H9 (cell line): Measurements from ENCODE around the gene MARVELD1. TPM values are rescaled to one million over a fixed set of nuclear protein-coding genes. Genes with fewer than 3 reads are reported as not detected.

ENCODE experiments used
- DNase-seq: peaks from one replicate; pipeline ENCODE4 v3.0.0-alpha.2; 2017
- H2AFZ ChIP-seq: one replicate; pipeline ENCODE4 v1.6.1; 2013; ENCODE audit warnings: mild to moderate bottlenecking, low read length, control low read depth, moderate library complexity
- H2AK5ac ChIP-seq: 2 replicates; pipeline ENCODE4 v1.6.1; 2013; ENCODE audit warnings: low read length, control low read depth, mixed read lengths; ENCODE audit not compliant: insufficient read length
- H2BK120ac ChIP-seq: one replicate; pipeline ENCODE4 v1.6.1; 2013; ENCODE audit warnings: low read depth, mild to moderate bottlenecking, low read length, control low read depth, inconsistent platforms; ENCODE audit not compliant: poor library complexity, severe bottlenecking
- H2BK12ac ChIP-seq: 2 replicates; pipeline ENCODE4 v1.6.1; 2013; ENCODE audit warnings: low read length, control low read depth, mixed read lengths, low read depth; ENCODE audit not compliant: insufficient read length
- H2BK15ac ChIP-seq: 2 replicates; pipeline ENCODE4 v1.6.1; 2013; ENCODE audit warnings: low read depth, low read length, control low read depth
- H2BK20ac ChIP-seq: one replicate; pipeline ENCODE4 v1.6.1; 2013; ENCODE audit warnings: low read depth, mild to moderate bottlenecking, low read length, control low read depth, inconsistent platforms; ENCODE audit not compliant: poor library complexity, severe bottlenecking
- H2BK5ac ChIP-seq: 2 replicates; pipeline ENCODE4 v1.6.1; 2013; ENCODE audit warnings: low read length, control low read depth, mixed read lengths; ENCODE audit not compliant: insufficient read length
- H3K14ac ChIP-seq: 2 replicates; pipeline ENCODE4 v1.6.1; 2013; ENCODE audit warnings: low read length, control low read depth; ENCODE audit not compliant: insufficient read depth
- H3K18ac ChIP-seq: 2 replicates; pipeline ENCODE4 v1.6.1; 2013; ENCODE audit warnings: low read depth, mild to moderate bottlenecking, mixed read lengths, low read length, control low read depth; ENCODE audit not compliant: insufficient read length
- H3K23ac ChIP-seq: 2 replicates; pipeline ENCODE4 v1.6.1; 2013; ENCODE audit warnings: low read length, control low read depth, mixed read lengths, low read depth; ENCODE audit not compliant: insufficient read length
- H3K23me2 ChIP-seq: 2 replicates; pipeline ENCODE4 v1.6.1; 2013; ENCODE audit warnings: low read depth, mild to moderate bottlenecking, mixed read lengths, low read length, control low read depth; ENCODE audit not compliant: insufficient read length, poor library complexity, severe bottlenecking
- H3K27ac ChIP-seq: 2 replicates; pipeline ENCODE4 v1.5.1; 2013; ENCODE audit warnings: low read length, control low read depth, mixed read lengths, low read depth; ENCODE audit not compliant: insufficient read length
- H3K27me3 ChIP-seq: 2 replicates; pipeline ENCODE4 v1.6.1; 2013; ENCODE audit warnings: low read length, control low read depth, inconsistent platforms; ENCODE audit not compliant: insufficient read depth
- H3K4ac ChIP-seq: 2 replicates; pipeline ENCODE4 v1.6.1; 2013; ENCODE audit warnings: low read depth, mild to moderate bottlenecking, control low read depth, inconsistent platforms, low read length, moderate library complexity
- H3K4me1 ChIP-seq: 2 replicates; pipeline ENCODE4 v1.6.1; 2013; ENCODE audit warnings: low read length, control low read depth, inconsistent platforms; ENCODE audit not compliant: insufficient read depth
- H3K4me2 ChIP-seq: 2 replicates; pipeline ENCODE4 v1.6.1; 2013; ENCODE audit warnings: low read length, control low read depth, mixed read lengths; ENCODE audit not compliant: insufficient read length, insufficient read depth
- H3K56ac ChIP-seq: 2 replicates; pipeline ENCODE4 v1.6.1; 2013; ENCODE audit warnings: low read depth, mild to moderate bottlenecking, mixed read lengths, low read length, control low read depth; ENCODE audit not compliant: insufficient read length
- H3K79me1 ChIP-seq: 2 replicates; pipeline ENCODE4 v1.6.1; 2013; ENCODE audit warnings: low read depth, mild to moderate bottlenecking, moderate library complexity, low read length, control low read depth, inconsistent platforms; ENCODE audit not compliant: insufficient read depth, poor library complexity, severe bottlenecking
- H3K79me2 ChIP-seq: 2 replicates; pipeline ENCODE4 v1.6.1; 2013; ENCODE audit warnings: low read length, control low read depth, inconsistent platforms; ENCODE audit not compliant: insufficient read depth
- H3K9ac ChIP-seq: 2 replicates; pipeline ENCODE4 v1.6.1; 2013; ENCODE audit warnings: low read length, control low read depth, mixed read lengths; ENCODE audit not compliant: insufficient read length; ENCODE audit errors: extremely low read depth
- H3K9me3 ChIP-seq: one replicate; pipeline ENCODE4 v1.6.1; 2013; ENCODE audit warnings: low read depth, low read length, inconsistent platforms; ENCODE audit not compliant: control insufficient read depth
- H3T11ph ChIP-seq: one replicate; pipeline ENCODE4 v1.6.1; 2013; ENCODE audit warnings: mild to moderate bottlenecking, low read length, control low read depth, inconsistent platforms
- H4K20me1 ChIP-seq: one replicate; pipeline ENCODE4 v1.6.1; 2013; ENCODE audit not compliant: control insufficient read depth, insufficient read length, insufficient read depth
- H4K5ac ChIP-seq: 2 replicates; pipeline ENCODE4 v1.6.1; 2013; ENCODE audit warnings: low read depth, mild to moderate bottlenecking, mixed read lengths, low read length, control low read depth; ENCODE audit not compliant: insufficient read length
- H4K8ac ChIP-seq: replicated peaks from 2 replicates; pipeline ENCODE4 v1.6.1; 2013; ENCODE audit warnings: low read length, control low read depth, mixed read lengths, low read depth; ENCODE audit not compliant: insufficient read length
- H4K91ac ChIP-seq: 2 replicates; pipeline ENCODE4 v1.6.1; 2013; ENCODE audit warnings: low read depth, mild to moderate bottlenecking, moderate library complexity, mixed read lengths, low read length, control low read depth; ENCODE audit not compliant: insufficient read length
- H3K27ac Mint-ChIP-seq, 3 experiments: 2 replicates in 2 of 3; 3 replicates in 1 of 3; pipeline ENCODE4 v1.8.0; 2020 to 2021; ENCODE audit warnings: mixed read lengths in 3 of 3, mild to moderate bottlenecking in 1 of 3, moderate library complexity in 1 of 3
- H3K27me3 Mint-ChIP-seq: 2 replicates; pipeline ENCODE4 v1.8.0; 2021; ENCODE audit warnings: low read depth, mild to moderate bottlenecking, moderate library complexity, mixed read lengths
- H3K36me3 Mint-ChIP-seq, 3 experiments: 2 replicates in 2 of 3; 3 replicates in 1 of 3; pipeline ENCODE4 v1.8.0; 2020 to 2021; ENCODE audit warnings: low read depth in 3 of 3, mixed read lengths in 3 of 3; ENCODE audit not compliant: insufficient read depth in 1 of 3
- H3K4me1 Mint-ChIP-seq, 2 experiments: 2 replicates each; pipeline ENCODE4 v1.8.0; 2020; ENCODE audit warnings: mixed read lengths in 2 of 2
- H3K4me3 Mint-ChIP-seq, 2 experiments: 2 replicates in 1 of 2; 3 replicates in 1 of 2; pipeline ENCODE4 v1.8.0; 2020 to 2021; ENCODE audit warnings: mild to moderate bottlenecking in 2 of 2, mixed read lengths in 2 of 2, moderate library complexity in 1 of 2
- H3K9me3 Mint-ChIP-seq, 2 experiments: 2 replicates in 1 of 2; 3 replicates in 1 of 2; pipeline ENCODE4 v1.8.0; 2020; ENCODE audit warnings: mild to moderate bottlenecking in 2 of 2, mixed read lengths in 2 of 2, moderate library complexity in 1 of 2
- WGBS: extraction: QIAGEN DNeasy Blood & Tissue Kit; methylation state at CpG from one replicate; pipeline ENCODE4 v1.1.7; 2013; ENCODE audit warnings: missing lambda C conversion rate, low lambda C conversion rate, mixed read lengths; ENCODE audit not compliant: insufficient read length; ENCODE audit errors: extremely low coverage; 5-methylcytosine and 5-hydroxymethylcytosine counted together
- total RNA-seq: library from RNA; stranded (reverse); gene quantifications from 2 replicates; pipeline ENCODE4 v1.2.1, GENCODE V29; 2021
- TF ChIP-seq, protein P1 (sequence below): fragments of 200-600 bp; sonication (generic); conservative IDR thresholded peaks from 3 replicates; pipeline ENCODE4 v1.8.0; 2021; ENCODE audit warnings: antibody characterized with exemption, mild to moderate bottlenecking

Gene MARVELD1
- total RNA-seq, 1 experiment from 2014 or later = 26.7 TPM

DNA sequence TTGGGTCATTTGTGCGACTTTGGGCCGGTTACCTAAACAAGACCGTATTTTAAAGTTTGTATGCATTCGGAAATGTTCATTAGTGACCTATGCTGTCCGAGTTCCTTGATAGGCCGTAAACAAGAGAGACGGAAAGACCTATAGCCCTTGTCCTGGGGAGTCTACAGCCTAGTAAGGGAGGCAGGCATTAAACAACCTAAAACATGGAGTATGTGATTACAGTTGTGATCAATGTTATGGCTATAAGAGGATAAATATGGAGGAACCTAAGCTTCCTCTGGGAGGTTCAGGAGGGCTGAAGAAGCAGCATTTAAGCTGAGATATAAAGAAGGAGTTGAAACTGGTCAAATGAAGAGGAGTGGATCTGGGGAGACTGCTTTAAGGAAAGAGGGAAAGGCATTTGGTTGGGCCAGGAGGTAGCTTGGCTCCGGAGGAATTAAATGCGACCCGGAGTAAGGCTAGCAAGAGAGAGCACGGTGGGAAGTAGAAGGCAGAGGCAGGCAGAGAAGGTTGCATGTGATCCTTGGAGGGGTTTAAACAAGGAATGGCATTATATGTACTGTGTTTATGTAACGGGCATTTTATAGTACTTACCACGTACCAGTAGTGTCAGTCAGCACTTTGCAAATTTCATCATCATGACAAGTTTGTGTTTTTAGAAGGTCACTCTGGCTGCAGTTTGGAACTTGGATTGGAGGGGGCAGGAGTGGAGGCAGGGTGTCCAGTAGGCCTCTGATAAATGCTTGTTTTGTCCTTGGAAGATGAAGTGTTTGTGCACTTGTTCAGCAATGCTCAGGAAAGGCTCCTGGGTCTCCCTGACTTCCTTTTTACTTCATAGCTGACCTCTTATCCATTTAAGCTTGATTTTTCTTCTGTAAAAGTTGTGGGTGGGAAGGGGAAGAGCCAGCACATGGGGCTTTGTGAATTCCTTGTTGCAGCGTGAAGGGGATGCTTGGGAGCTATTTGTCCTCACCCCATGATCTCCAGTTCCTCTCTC lies 25.4 kb upstream of the MARVELD1 start:
- Histone ChIP-seq H3K14ac (peak overlapping the region; percentile 77; the same call in 1 of the 2 replicates), H3K27me3 (no peaks in the 10 kb centered on the region; the same call in 1 of the 2 replicates), H3K18ac (peak overlapping the region; percentile 67), H2AK5ac (no peak overlapping the region), H3K4ac (no peak overlapping the region), H2BK15ac (no peak overlapping the region), H3K79me2 (no peaks in the 10 kb centered on the region), H3K4me1 (peaks cover 4% of the 10 kb centered on the region; the same call in 1 of the 2 replicates), H2BK5ac (no peak overlapping the region), H2BK120ac (no peak overlapping the region), H4K20me1 (no peaks in the 10 kb centered on the region), H4K5ac (no peak overlapping the region), H3K9ac (peak overlapping the region; percentile 55), H3K56ac (no peak overlapping the region), H3K9me3 (no peaks in the 10 kb centered on the region), H3K27ac (no peak overlapping the region), H3K23ac (no peak overlapping the region), H4K91ac (no peak overlapping the region), H3K4me2 (peak overlapping the region; percentile 57), H3K79me1 (no peaks in the 10 kb centered on the region), H2BK12ac (no peak overlapping the region), H3K23me2 (peaks cover 10% of the 10 kb centered on the region), H3T11ph (no peak overlapping the region), H4K8ac (no peak overlapping the region), H2AFZ (no peak overlapping the region), H2BK20ac (no peak overlapping the region)
- peaks cover 12% of the 10 kb centered on the region for H3K27me3 Mint-ChIP-seq
- no peak for DNase-seq
- H3K4me3 Mint-ChIP-seq = peak overlapping the region; percentile 53 to 77
- no peaks in the 10 kb centered on the region; a peak in 1 of 7 replicates for H3K36me3 Mint-ChIP-seq
- peaks cover 23 to 27% of the 10 kb centered on the region in 2 experiments for H3K4me1 Mint-ChIP-seq
- peak overlapping the region; percentile 22 to 93 (median 32) for H3K27ac Mint-ChIP-seq
- TF ChIP-seq, protein P1, sequence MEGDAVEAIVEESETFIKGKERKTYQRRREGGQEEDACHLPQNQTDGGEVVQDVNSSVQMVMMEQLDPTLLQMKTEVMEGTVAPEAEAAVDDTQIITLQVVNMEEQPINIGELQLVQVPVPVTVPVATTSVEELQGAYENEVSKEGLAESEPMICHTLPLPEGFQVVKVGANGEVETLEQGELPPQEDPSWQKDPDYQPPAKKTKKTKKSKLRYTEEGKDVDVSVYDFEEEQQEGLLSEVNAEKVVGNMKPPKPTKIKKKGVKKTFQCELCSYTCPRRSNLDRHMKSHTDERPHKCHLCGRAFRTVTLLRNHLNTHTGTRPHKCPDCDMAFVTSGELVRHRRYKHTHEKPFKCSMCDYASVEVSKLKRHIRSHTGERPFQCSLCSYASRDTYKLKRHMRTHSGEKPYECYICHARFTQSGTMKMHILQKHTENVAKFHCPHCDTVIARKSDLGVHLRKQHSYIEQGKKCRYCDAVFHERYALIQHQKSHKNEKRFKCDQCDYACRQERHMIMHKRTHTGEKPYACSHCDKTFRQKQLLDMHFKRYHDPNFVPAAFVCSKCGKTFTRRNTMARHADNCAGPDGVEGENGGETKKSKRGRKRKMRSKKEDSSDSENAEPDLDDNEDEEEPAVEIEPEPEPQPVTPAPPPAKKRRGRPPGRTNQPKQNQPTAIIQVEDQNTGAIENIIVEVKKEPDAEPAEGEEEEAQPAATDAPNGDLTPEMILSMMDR = no peak
- no CpG with 5 or more reads among the region's 14 CpGs for WGBS
- H3K9me3 Mint-ChIP-seq = peaks cover 0 to 3% of the 10 kb centered on the region in 2 experiments; a peak in 2 of 5 replicates
